ENCODE results near the gene MACROD1. TPM values are rescaled to one million over a fixed set of nuclear protein-coding genes. Genes with fewer than 3 reads are reported as not detected.
A peak's percentile ranks its signal among the peaks of the same experiment; 100 is the strongest.

Gene MACROD1
- total and polyA plus RNA-seq, 10 of the 15 experiments (the other 5 are each of a cell fraction or from before 2014, with no cell fraction given) = 1.2 to 22.7 (median 11.3) TPM; not detected in 1

- no peak for TF ChIP-seq RFX5 (IDR thresholded peaks at IDR 0.05; ENCODE audit: low read depth, low read length)
- TF ChIP-seq CHD2 (IDR thresholded peaks at IDR 0.05; ENCODE audit: borderline replicate concordance, low read depth, low read length) = peak; percentile 68
- TF ChIP-seq IKZF1 (conservative IDR thresholded peaks at IDR 0.05) = peak; percentile 90
- peak; percentile 92 for TF ChIP-seq POLR2AphosphoS5 (IDR thresholded peaks at IDR 0.05; ENCODE audit: low read length)
- peak; percentile 75 for TF ChIP-seq KLF5 (IDR thresholded peaks at IDR 0.05; ENCODE audit: partially characterized antibody)
- no peak for TF ChIP-seq HSF1 (IDR thresholded peaks at IDR 0.05; ENCODE audit: low read depth, low read length)
- TF ChIP-seq YY1 (IDR thresholded peaks at IDR 0.05; ENCODE audit: low read depth, low read length) = peak; percentile 97
- TF ChIP-seq NFXL1 (IDR thresholded peaks at IDR 0.05; ENCODE audit: borderline replicate concordance) = no peak
- TF ChIP-seq CTCF (IDR thresholded peaks at IDR 0.05 in 2 of 3, conservative IDR thresholded peaks at IDR 0.05 in 1 of 3; ENCODE audit: control insufficient read depth in 2 of 3, extremely low read depth in 1 of 3, insufficient read depth in 1 of 3, low read depth in 3 of 3, low read length in 3 of 3) = no peak
Measured at GRCh38 chr11:63986156-63986931, 179.6 kb downstream of the MACROD1 start, which contains the start of gene OTUB1 (continued).

All from GM12878 (cell line).